Measurements from ENCODE around the gene PNRC2.

The PNRC2 gene

DNA sequence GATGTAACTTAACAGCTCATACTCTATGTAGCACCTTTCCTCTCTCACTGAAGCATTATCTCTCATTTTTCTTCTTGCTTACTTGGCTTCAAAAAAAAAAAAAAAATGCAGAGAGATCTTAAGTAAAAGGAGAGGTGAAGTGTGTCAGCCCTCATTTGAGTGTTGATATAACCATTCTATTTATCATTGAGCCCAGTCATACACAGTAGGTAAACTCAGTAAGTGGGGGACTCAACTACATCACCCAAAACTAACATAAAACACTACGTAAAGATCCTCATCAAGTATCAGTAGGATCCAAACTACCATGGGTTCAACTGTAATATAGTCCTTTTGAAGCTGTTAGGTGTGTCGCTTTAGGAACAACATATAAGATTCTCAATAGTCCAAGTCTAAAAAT is 8.2 kb downstream of the PNRC2 start:
- Histone ChIP-seq H3K79me2 (ENCODE audit: control insufficient read depth, insufficient read depth, low read length, poor library complexity) (no peaks in the 10 kb centered on the region), H3K27ac (ENCODE audit: low read depth, low read length) (no peak overlapping the region), H3K36me3 (ENCODE audit: control insufficient read depth in 1 of 2, insufficient read depth in 2 of 2, low read length in 2 of 2) (peaks cover 9 to 19% of the 10 kb centered on the region in 2 experiments), H3K14ac (ENCODE audit: low read length) (no peak overlapping the region), H2AK5ac (ENCODE audit: low read length) (no peak overlapping the region), H3K23ac (ENCODE audit: low read length) (no peak overlapping the region), H3K27me3 (ENCODE audit: insufficient read depth, low read length) (no peaks in the 10 kb centered on the region), H3K4me1 (ENCODE audit: control insufficient read depth in 1 of 2, insufficient read depth in 2 of 2, low read length in 2 of 2) (no peaks in the 10 kb centered on the region), H4K8ac (ENCODE audit: low read depth, low read length) (no peak overlapping the region), H3K18ac (ENCODE audit: low read length) (no peak overlapping the region), H3K79me1 (ENCODE audit: low read length) (no peaks in the 10 kb centered on the region), H2AFZ (ENCODE audit: insufficient read depth, low read length, poor library complexity) (no peak overlapping the region), H2BK5ac (ENCODE audit: low read depth, low read length, poor library complexity) (no peak overlapping the region), H4K91ac (ENCODE audit: low read depth, low read length) (no peak overlapping the region), H2BK120ac (ENCODE audit: insufficient read depth, low read length, poor library complexity) (no peak overlapping the region), H4K12ac (ENCODE audit: low read depth, low read length) (no peak overlapping the region), H3K4me2 (ENCODE audit: low read length) (no peak overlapping the region), H3K9ac (ENCODE audit: low read length) (no peak overlapping the region), H3K4me3 (ENCODE audit: low read depth, low read length) (no peak overlapping the region), H3K4ac (ENCODE audit: low read depth, low read length) (no peak overlapping the region), H3K9me3 (ENCODE audit: insufficient read depth, low read depth, low read length) (no peaks in the 10 kb centered on the region), H2BK12ac (ENCODE audit: low read length) (no peak overlapping the region)
- no CpG with 5 or more reads among the region's 2 CpGs for WGBS (ENCODE audit: extremely low coverage, insufficient coverage, insufficient read length)
- no peak for DNase-seq

DNA sequence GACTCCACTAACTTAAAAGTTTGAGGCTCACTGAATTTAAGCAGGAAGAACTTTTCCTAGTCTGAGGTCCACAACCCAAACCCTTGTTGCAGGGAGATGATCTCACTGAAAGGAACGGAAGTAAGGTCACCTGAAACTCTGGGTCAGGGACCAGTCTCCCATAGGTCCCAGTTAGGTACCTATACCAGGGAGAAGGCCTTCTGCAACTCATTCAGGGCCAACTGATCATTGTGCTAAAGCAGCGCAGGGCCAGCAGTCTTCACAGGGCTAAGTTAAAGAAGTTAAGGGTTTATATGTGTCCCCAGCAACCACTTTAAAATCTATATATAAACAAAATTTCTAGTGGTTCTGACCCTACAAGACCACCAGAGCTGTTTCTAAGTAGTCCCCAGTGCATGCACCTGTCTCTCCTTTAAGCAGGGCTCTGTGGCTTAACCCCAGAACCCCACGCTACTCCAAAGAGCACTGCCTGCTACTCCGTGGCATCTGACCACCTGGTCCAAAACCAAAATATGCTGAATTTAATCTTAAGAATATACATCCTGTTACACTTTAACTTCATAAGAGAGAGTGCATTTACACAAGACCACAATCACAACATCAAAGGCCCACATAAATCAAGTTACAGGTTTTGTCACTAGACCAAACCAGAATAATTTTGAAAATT is 17.7 kb downstream of the PNRC2 start:
- Histone ChIP-seq H3K4me3 (ENCODE audit: low read depth, low read length) (no peak overlapping the region), H3K79me2 (ENCODE audit: control insufficient read depth, insufficient read depth, low read length, poor library complexity) (peaks cover 20% of the 10 kb centered on the region), H2AFZ (ENCODE audit: insufficient read depth, low read length, poor library complexity) (no peak overlapping the region), H3K36me3 (ENCODE audit: control insufficient read depth in 1 of 2, insufficient read depth in 2 of 2, low read length in 2 of 2) (peaks cover 18 to 24% of the 10 kb centered on the region in 2 experiments), H2AK5ac (ENCODE audit: low read length) (no peak overlapping the region), H4K91ac (ENCODE audit: low read depth, low read length) (no peak overlapping the region), H3K79me1 (ENCODE audit: low read length) (peaks cover 8% of the 10 kb centered on the region), H3K14ac (ENCODE audit: low read length) (no peak overlapping the region), H3K9me3 (ENCODE audit: insufficient read depth, low read depth, low read length) (no peaks in the 10 kb centered on the region), H3K18ac (ENCODE audit: low read length) (no peak overlapping the region), H2BK120ac (ENCODE audit: insufficient read depth, low read length, poor library complexity) (no peak overlapping the region), H3K27me3 (ENCODE audit: insufficient read depth, low read length) (no peaks in the 10 kb centered on the region), H3K27ac (ENCODE audit: low read depth, low read length) (no peak overlapping the region), H3K9ac (ENCODE audit: low read length) (no peak overlapping the region), H4K12ac (ENCODE audit: low read depth, low read length) (no peak overlapping the region), H3K23ac (ENCODE audit: low read length) (no peak overlapping the region), H3K4ac (ENCODE audit: low read depth, low read length) (peak overlapping the region; percentile 73), H2BK5ac (ENCODE audit: low read depth, low read length, poor library complexity) (no peak overlapping the region), H3K4me2 (ENCODE audit: low read length) (no peak overlapping the region), H4K8ac (ENCODE audit: low read depth, low read length) (no peak overlapping the region), H2BK12ac (ENCODE audit: low read length) (no peak overlapping the region), H3K4me1 (ENCODE audit: control insufficient read depth in 1 of 2, insufficient read depth in 2 of 2, low read length in 2 of 2) (peaks cover 3% of the 10 kb centered on the region in 2 experiments)
- DNase-seq, result no peak
- WGBS (ENCODE audit: extremely low coverage, insufficient coverage, insufficient read length), result no CpG with 5 or more reads among the region's 4 CpGs

DNA sequence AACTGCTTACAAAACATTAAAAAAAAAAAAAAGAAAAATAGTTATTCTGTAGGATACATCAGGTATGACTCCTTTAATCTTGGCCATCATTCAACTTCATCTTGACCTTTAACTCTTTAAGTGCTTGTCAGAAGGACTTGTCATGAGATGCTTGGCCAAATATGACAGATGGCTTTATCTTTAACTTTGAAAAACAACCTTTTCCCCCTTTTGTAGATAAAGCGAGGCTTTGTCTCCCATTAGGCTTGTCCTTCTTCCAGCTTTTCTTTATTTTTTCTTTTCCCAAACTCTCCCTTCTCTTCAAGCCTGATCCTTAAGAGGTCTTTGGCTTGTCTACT is 18.2 kb downstream of the PNRC2 start:
- no peak overlapping the region for H4K8ac ChIP-seq (ENCODE audit: low read depth, low read length)
- no peak overlapping the region for H2AK5ac ChIP-seq (ENCODE audit: low read length)

DNA sequence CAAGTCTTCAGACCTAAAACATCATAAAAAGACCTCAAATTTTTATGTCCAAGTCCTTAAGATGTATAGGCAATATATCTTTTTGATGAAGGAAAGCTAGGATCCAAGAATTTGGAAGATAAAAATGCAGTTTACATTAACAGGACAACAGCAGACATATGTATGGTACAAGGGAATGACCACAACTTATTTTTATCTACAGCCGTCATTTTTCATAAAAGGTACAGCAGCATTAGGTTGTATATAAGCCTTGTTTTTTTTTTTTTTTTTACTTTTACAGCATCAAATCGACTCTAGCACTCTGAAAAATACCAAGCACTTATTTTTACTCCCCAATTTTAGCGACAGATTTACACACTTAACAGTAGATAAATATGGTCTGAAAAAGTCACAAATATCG is 19.2 kb downstream of the PNRC2 start:
- Histone ChIP-seq H3K23ac (ENCODE audit: low read length) (no peak overlapping the region), H2BK120ac (ENCODE audit: insufficient read depth, low read length, poor library complexity) (no peak overlapping the region), H3K79me1 (ENCODE audit: low read length) (peaks cover 8% of the 10 kb centered on the region), H3K9ac (ENCODE audit: low read length) (no peak overlapping the region), H4K91ac (ENCODE audit: low read depth, low read length) (no peak overlapping the region), H3K4me1 (ENCODE audit: control insufficient read depth in 1 of 2, insufficient read depth in 2 of 2, low read length in 2 of 2) (peaks cover 3% of the 10 kb centered on the region in 2 experiments), H3K4ac (ENCODE audit: low read depth, low read length) (peak overlapping the region; percentile 92), H4K8ac (ENCODE audit: low read depth, low read length) (no peak overlapping the region), H3K4me3 (ENCODE audit: low read depth, low read length) (no peak overlapping the region), H3K9me3 (ENCODE audit: insufficient read depth, low read depth, low read length) (no peaks in the 10 kb centered on the region), H2BK5ac (ENCODE audit: low read depth, low read length, poor library complexity) (no peak overlapping the region), H3K79me2 (ENCODE audit: control insufficient read depth, insufficient read depth, low read length, poor library complexity) (peaks cover 17% of the 10 kb centered on the region), H3K14ac (ENCODE audit: low read length) (no peak overlapping the region), H3K4me2 (ENCODE audit: low read length) (peak overlapping the region; percentile 0), H3K36me3 (ENCODE audit: control insufficient read depth in 1 of 2, insufficient read depth in 2 of 2, low read length in 2 of 2) (peaks cover 10 to 15% of the 10 kb centered on the region in 2 experiments), H4K12ac (ENCODE audit: low read depth, low read length) (no peak overlapping the region), H2AFZ (ENCODE audit: insufficient read depth, low read length, poor library complexity) (no peak overlapping the region), H3K27ac (ENCODE audit: low read depth, low read length) (no peak overlapping the region), H3K27me3 (ENCODE audit: insufficient read depth, low read length) (no peaks in the 10 kb centered on the region), H3K18ac (ENCODE audit: low read length) (no peak overlapping the region), H2AK5ac (ENCODE audit: low read length) (no peak overlapping the region), H2BK12ac (ENCODE audit: low read length) (no peak overlapping the region)
- WGBS (ENCODE audit: extremely low coverage, insufficient coverage, insufficient read length), result no CpG with 5 or more reads among the region's 4 CpGs
- no peak for DNase-seq

More for the DNA sequence above, 18.2 kb downstream of the PNRC2 start:
- DNase-seq, result no peak
- Histone ChIP-seq H3K18ac (ENCODE audit: low read length) (no peak overlapping the region), H2BK12ac (ENCODE audit: low read length) (no peak overlapping the region), H2AFZ (ENCODE audit: insufficient read depth, low read length, poor library complexity) (no peak overlapping the region), H3K4ac (ENCODE audit: low read depth, low read length) (peak overlapping the region; percentile 86), H3K27me3 (ENCODE audit: insufficient read depth, low read length) (no peaks in the 10 kb centered on the region), H3K4me2 (ENCODE audit: low read length) (no peak overlapping the region), H3K27ac (ENCODE audit: low read depth, low read length) (no peak overlapping the region), H3K14ac (ENCODE audit: low read length) (no peak overlapping the region), H3K4me1 (ENCODE audit: control insufficient read depth in 1 of 2, insufficient read depth in 2 of 2, low read length in 2 of 2) (peaks cover 3% of the 10 kb centered on the region in 2 experiments), H3K9me3 (ENCODE audit: insufficient read depth, low read depth, low read length) (no peaks in the 10 kb centered on the region), H3K9ac (ENCODE audit: low read length) (no peak overlapping the region), H2BK120ac (ENCODE audit: insufficient read depth, low read length, poor library complexity) (no peak overlapping the region), H4K12ac (ENCODE audit: low read depth, low read length) (no peak overlapping the region), H3K23ac (ENCODE audit: low read length) (no peak overlapping the region), H3K36me3 (ENCODE audit: control insufficient read depth in 1 of 2, insufficient read depth in 2 of 2, low read length in 2 of 2) (peaks cover 16 to 21% of the 10 kb centered on the region in 2 experiments), H2BK5ac (ENCODE audit: low read depth, low read length, poor library complexity) (no peak overlapping the region), H3K4me3 (ENCODE audit: low read depth, low read length) (no peak overlapping the region), H3K79me1 (ENCODE audit: low read length) (peaks cover 8% of the 10 kb centered on the region), H4K91ac (ENCODE audit: low read depth, low read length) (no peak overlapping the region), H3K79me2 (ENCODE audit: control insufficient read depth, insufficient read depth, low read length, poor library complexity) (peaks cover 20% of the 10 kb centered on the region)
- WGBS (ENCODE audit: extremely low coverage, insufficient coverage, insufficient read length), result no CpG with 5 or more reads among the region's 1 CpG
